GM13977 (cell line): Measurements from ENCODE around the gene GINM1.

Experiments used
- DNase-seq: peaks from one replicate; pipeline ENCODE4 v3.0.0; 2012; ENCODE audit warnings: low spot score
- CTCF ChIP-seq: IDR thresholded peaks from 2 replicates; pipeline ENCODE4 v1.5.1; 2012; ENCODE audit warnings: mild to moderate bottlenecking, control low read depth; ENCODE audit not compliant: insufficient read depth; ENCODE audit errors: extremely low read depth, missing control alignments
- in situ Hi-C: fragments of 300-500 bp; cut with MboI; formaldehyde crosslinking; loops from one replicate; pipeline ENCODE4 v1.12.0; 2022; ENCODE audit warnings: low sequenced_read_pairs, low pct_unique_long_range_greater_than_20kb, mixed read lengths, inconsistent platforms; ENCODE audit not compliant: unreplicated experiment

Gene GINM1

DNA sequence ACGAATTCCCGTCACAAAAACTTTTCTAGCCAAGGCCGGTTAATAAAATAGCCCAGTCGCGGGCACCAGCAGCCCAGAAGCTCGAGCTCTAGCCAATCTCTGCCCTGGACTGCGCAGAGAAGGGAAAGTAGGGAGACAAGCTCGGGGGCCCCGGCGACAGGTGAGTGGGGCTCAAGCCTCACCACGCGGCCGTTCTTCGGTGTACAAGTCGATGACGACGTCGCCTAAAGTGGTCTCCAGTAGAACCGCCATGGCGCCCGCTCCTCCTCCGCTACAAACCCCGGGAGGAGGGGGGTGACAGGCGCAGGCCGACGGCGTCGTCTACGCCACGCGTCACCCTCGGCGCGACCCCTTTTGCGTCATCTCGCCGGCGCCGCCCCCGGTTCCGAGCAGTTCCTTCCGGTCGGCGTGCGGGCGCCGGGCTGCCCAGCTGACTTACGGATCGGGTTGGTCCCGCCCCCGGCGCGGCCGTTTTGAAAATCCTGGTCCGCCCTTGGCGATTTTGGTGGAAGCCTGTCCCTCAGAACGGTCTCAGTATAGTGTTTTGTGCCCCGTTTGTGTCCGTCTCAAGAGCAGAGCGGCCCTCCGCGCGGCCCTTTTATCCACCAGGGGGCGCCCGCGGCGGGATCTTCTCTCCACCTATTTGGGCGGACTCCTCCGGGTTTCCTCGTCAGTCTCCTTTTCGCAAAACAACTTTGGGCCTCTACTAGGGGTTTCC lies 20.3 kb upstream of the GINM1 start, which contains the start of gene PPIL4:
TSS of gene PPIL4 (minus strand) at position 290 of the 718 bp plus-strand sequence. CDS start at position 252, 38 bp downstream.
- in situ Hi-C loops: no loop called here
- TF ChIP-seq CTCF: peak; percentile 70
- peak; percentile 90 for DNase-seq

DNA sequence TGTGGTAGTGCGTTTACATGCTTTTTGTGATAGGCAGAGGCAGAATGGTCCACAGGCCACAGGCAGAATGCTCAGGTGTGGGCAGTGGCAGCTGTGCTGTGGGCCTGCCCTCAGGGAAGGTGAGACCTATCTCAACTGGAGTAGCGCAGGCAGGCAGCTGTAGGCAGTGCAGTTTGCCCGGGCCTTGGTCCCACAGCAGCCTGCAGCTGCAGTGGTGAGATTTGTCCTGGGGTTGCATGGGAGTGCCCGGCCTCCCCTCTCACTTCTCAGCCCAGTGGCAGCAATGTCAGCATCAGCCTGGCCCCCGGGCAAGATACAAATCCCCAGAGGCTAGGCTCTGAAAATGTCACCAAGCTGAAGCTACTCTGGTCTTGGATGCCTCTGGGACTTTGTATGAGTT lies 14.3 kb upstream of the GINM1 start:
- no peak for DNase-seq
- no peak for TF ChIP-seq CTCF
- in situ Hi-C loops: no loop called here

DNA sequence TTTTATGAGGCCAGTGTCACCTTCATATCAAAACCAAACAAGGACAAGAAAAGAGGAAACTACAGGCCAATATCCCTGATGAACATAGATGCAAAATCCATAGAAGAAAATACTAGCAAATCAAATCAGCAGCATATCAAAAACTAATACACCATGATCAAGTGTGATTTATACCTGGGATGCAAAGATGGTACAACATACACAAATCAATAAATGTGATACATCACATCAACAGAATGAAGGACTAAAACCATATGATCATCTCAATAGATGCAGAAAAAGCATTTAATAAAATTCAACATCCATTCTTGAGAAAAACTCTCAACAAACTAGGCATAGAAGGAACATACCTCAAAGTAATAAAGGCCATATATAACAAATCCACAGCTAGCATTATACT lies 8.1 kb upstream of the GINM1 start:
- no peak for DNase-seq
- in situ Hi-C loops: no loop called here
- no peak for TF ChIP-seq CTCF

DNA sequence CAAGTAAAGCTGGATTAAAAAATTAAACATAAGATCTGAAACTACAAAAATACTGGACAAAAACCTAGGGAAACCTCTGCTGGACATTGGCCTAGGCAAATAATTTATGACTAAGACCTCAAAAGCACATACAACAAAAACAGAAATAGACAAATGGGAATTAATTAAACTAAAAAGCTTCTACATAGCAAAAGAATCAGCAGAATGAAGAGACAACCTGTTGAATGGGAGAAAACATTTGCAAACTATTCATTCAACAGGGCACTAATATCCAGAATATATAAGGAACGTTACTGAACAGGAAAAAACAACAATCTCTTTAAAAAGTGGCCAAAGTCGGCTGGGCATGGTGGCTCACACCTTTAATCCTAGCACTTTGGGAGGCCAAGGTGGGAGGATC lies 6.8 kb upstream of the GINM1 start:
- in situ Hi-C loops: no loop called here
- DNase-seq: no peak
- TF ChIP-seq CTCF: no peak

DNA sequence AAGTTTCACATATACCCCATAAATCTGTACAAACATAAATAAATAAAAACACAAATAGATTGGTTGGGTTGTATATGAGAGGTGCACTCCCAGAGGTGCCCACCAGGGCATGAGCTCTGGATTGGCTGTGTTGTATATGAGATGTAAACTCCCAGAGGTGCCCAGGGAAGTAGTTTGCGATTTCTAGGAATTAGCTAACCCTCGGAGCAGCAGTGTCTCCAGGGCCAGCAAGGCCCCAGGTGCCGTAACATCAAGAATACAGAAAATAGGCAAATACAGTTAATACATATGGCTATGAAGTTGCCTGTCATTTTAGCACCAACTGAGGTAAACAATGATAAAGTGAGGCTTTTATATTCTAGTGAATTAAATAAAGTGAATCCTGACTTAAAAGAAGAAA lies 5.4 kb upstream of the GINM1 start:
- TF ChIP-seq CTCF: peak; percentile 30

GRCh38 chr6:149563203-149563927 lies 2.8 kb upstream of the GINM1 start:
- TF ChIP-seq CTCF: no peak
- no peak for DNase-seq
- in situ Hi-C loops: no loop called here

More for the DNA sequence above, 5.4 kb upstream of the GINM1 start:
- in situ Hi-C loops: no loop called here
- DNase-seq: no peak
